Calu3 (cell line): ENCODE measurements around the gene TCF12. TPM values are rescaled to one million over a fixed set of nuclear protein-coding genes. Genes with fewer than 3 reads are reported as not detected.

Experiments
- BruUV-seq: library from RNA; stranded (reverse); fragments of 400-500 nt; replicated peaks from 2 replicates; lab custom pipeline; 2021; lab: Mats Ljungman, UMichigan
- CTCF ChIA-PET: fragments of 300-600 bp; sonication (Branson Sonifier 250); formaldehyde crosslinking; loops from one replicate; lab custom pipeline; 2022; ENCODE audit warnings: antibody characterized with exemption; lab: Charles Lee
- DNase-seq: peaks from one replicate; pipeline ENCODE4 v3.0.0; 2022
- H3K27ac Mint-ChIP-seq: one replicate; pipeline ENCODE4 v1.8.0; 2022; ENCODE audit warnings: mixed read lengths; ENCODE audit not compliant: unreplicated experiment
- H3K27me3 Mint-ChIP-seq: one replicate; pipeline ENCODE4 v1.8.0; 2022; ENCODE audit warnings: mixed read lengths; ENCODE audit not compliant: unreplicated experiment
- H3K36me3 Mint-ChIP-seq: one replicate; pipeline ENCODE4 v1.8.0; 2022; ENCODE audit warnings: mild to moderate bottlenecking, moderate library complexity, mixed read lengths; ENCODE audit not compliant: insufficient read depth, unreplicated experiment
- H3K4me1 Mint-ChIP-seq: one replicate; pipeline ENCODE4 v1.8.0; 2022; ENCODE audit warnings: mild to moderate bottlenecking, low read depth, mixed read lengths; ENCODE audit not compliant: unreplicated experiment
- H3K4me3 Mint-ChIP-seq: one replicate; pipeline ENCODE4 v1.8.0; 2022; ENCODE audit warnings: mild to moderate bottlenecking, low read depth, moderate library complexity, mixed read lengths; ENCODE audit not compliant: unreplicated experiment
- H3K9me3 Mint-ChIP-seq: one replicate; pipeline ENCODE4 v1.8.0; 2022; ENCODE audit warnings: low read depth, mixed read lengths; ENCODE audit not compliant: unreplicated experiment
- CTCF ChIP-seq: fragments of 200-600 bp; IDR thresholded peaks from one replicate; pipeline ENCODE4 v1.8.0; 2022; ENCODE audit warnings: antibody characterized with exemption; ENCODE audit not compliant: unreplicated experiment
- intact Hi-C: fragments of 100-400 bp; cut with micrococcal nuclease; formaldehyde crosslinking; loops from one replicate; pipeline ENCODE4 v1.10.0; 2022; ENCODE audit not compliant: unreplicated experiment
- total RNA-seq: library from RNA; stranded (reverse); gene quantifications from 2 replicates; pipeline ENCODE4 v1.2.3, GENCODE V29; 2022

The TCF12 gene
- total RNA-seq, 1 experiment from 2014 or later: 127 TPM

DNA sequence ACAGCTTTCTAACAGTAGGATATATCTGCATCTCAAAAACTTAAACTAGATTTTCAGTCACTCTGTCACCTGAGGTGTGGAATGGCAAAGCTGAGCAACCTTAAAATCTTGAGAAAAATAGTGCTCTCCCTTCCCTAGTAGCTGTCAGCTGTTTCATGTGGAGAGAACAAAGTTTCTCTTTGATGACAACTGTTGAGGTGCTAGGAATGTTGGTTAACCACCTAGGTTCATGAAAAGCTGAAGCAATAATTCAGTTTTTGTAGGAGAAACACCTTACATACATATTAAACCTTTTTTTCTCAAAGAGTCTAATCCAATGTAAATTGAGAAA, 40.8 kb downstream of the TCF12 start:
- no peak for DNase-seq
- TF ChIP-seq CTCF: no peak
- intact Hi-C loops: loop anchor here (5.0 kb wide), 1 partner anchor 37 kb away; no protein-coding TSS in a partner anchor
- Mint-ChIP-seq H3K27ac (no peak overlapping the region), H3K9me3 (no peaks in the 10 kb centered on the region), H3K4me3 (no peak overlapping the region), H3K36me3 (no peaks in the 10 kb centered on the region), H3K27me3 (no peaks in the 10 kb centered on the region), H3K4me1 (peaks cover 58% of the 10 kb centered on the region)
- CTCF ChIA-PET: interaction anchor here (0.6 to 1.4 kb wide), 3 partner anchors 9 to 1596 kb away, joined by 3 to 6 read pairs (median 4); no protein-coding TSS in a partner anchor
- BruUV-seq: no TSS peak

DNA sequence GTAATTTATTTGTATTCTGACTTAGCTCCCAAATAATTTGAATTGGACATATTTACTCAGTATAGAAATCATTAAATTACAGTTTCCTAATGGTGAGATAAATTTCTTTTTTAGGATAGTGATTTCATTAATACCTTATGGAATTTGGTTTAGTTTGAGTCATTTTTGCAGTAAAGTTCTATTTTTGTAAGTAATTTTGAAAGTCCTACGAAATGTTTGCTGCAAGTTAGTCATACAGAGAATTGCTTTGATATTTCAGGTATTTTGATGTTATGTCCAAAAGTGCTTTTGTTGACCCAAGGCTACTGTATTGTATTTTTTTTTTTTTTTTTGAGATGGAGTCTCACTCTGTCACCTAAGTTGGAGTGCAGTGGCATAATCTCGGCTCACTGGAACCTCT, 41.7 kb downstream of the TCF12 start:
- no peak for TF ChIP-seq CTCF
- H3K4me1 Mint-ChIP-seq: peaks cover 63% of the 10 kb centered on the region
- H3K4me3 Mint-ChIP-seq: no peak overlapping the region
- CTCF ChIA-PET: interaction anchor here (0.9 to 1.4 kb wide), 2 partner anchors 9 to 239 kb away, joined by 3 to 4 read pairs; no protein-coding TSS in a partner anchor
- H3K27ac Mint-ChIP-seq: no peak overlapping the region
- intact Hi-C loops: no loop called here
- H3K9me3 Mint-ChIP-seq: no peaks in the 10 kb centered on the region
- H3K27me3 Mint-ChIP-seq: no peaks in the 10 kb centered on the region
- no TSS peak for BruUV-seq
- no peaks in the 10 kb centered on the region for H3K36me3 Mint-ChIP-seq
- DNase-seq: no peak

- DNase-seq: no peak
- H3K27me3 Mint-ChIP-seq: no peaks in the 10 kb centered on the region
- H3K4me3 Mint-ChIP-seq: no peak overlapping the region
- intact Hi-C loops: no loop called here
- H3K27ac Mint-ChIP-seq: no peak overlapping the region
- no peaks in the 10 kb centered on the region for H3K9me3 Mint-ChIP-seq
- no peak for TF ChIP-seq CTCF
- no peaks in the 10 kb centered on the region for H3K36me3 Mint-ChIP-seq
- BruUV-seq: no TSS peak
- CTCF ChIA-PET: no interaction called here
- peaks cover 46% of the 10 kb centered on the region for H3K4me1 Mint-ChIP-seq
Observed at GRCh38 chr15:56963126-56963525, 44.7 kb downstream of the TCF12 start.

GRCh38 chr15:56963710-56964109, 45.3 kb downstream of the TCF12 start:
- no peak overlapping the region for H3K27ac Mint-ChIP-seq

More at GRCh38 chr15:56963710-56964109, 45.3 kb downstream of the TCF12 start:
- DNase-seq: no peak
- intact Hi-C loops: loop anchor here (2.0 kb wide), 1 partner anchor 15 kb away; no protein-coding TSS in a partner anchor
- Mint-ChIP-seq H3K4me3 (no peak overlapping the region), H3K27me3 (no peaks in the 10 kb centered on the region), H3K9me3 (no peaks in the 10 kb centered on the region), H3K36me3 (no peaks in the 10 kb centered on the region), H3K4me1 (peaks cover 46% of the 10 kb centered on the region)
- CTCF ChIA-PET: interaction anchor here (0.7 kb wide), 1 partner anchor 34 kb away, joined by 3 read pairs; no protein-coding TSS in a partner anchor
- no peak for TF ChIP-seq CTCF
- no TSS peak for BruUV-seq
